Caco-2 (cell line): ENCODE measurements around the gene ZNF646. TPM values are rescaled to one million over a fixed set of nuclear protein-coding genes. Genes with fewer than 3 reads are reported as not detected.
A peak's percentile ranks its signal among the peaks of the same experiment; 100 is the strongest.

Source experiments
- BruUV-seq: library from RNA; stranded (reverse); fragments of 400-500 nt; replicated peaks from 2 replicates; lab custom pipeline; 2021; lab: Mats Ljungman, UMichigan
- CTCF ChIA-PET: fragments of 300-600 bp; sonication (Branson Sonifier 250); formaldehyde crosslinking; loops from one replicate; lab custom pipeline; 2022; ENCODE audit warnings: antibody characterized with exemption; lab: Charles Lee
- POLR2A ChIA-PET: fragments of 300-600 bp; sonication (Branson Sonifier 250); formaldehyde crosslinking; loops from one replicate; lab custom pipeline; 2022; ENCODE audit warnings: antibody characterized with exemption; lab: Charles Lee
- DNase-seq, 2 experiments: peaks; one replicate each; pipeline versions ENCODE4 v3.0.0 to v3.0.0-alpha.2; 2020 to 2022
- H3K27me3 ChIP-seq: replicated peaks from 2 replicates; pipeline ENCODE4 v1.6.0; 2011; ENCODE audit warnings: low read length; ENCODE audit not compliant: control insufficient read depth, insufficient read depth
- H3K36me3 ChIP-seq: 2 replicates; pipeline ENCODE4 v1.5.1; 2011; ENCODE audit warnings: low read length; ENCODE audit not compliant: control insufficient read depth, insufficient read depth
- H3K4me1 ChIP-seq: fragments of 250-450 bp; sonication (Bioruptor Pico); 2 replicates; pipeline ENCODE4 v1.5.1; 2020; ENCODE audit warnings: mild to moderate bottlenecking
- H3K4me3 ChIP-seq: 2 replicates; pipeline ENCODE4 v1.5.1; 2011; ENCODE audit warnings: low read depth, mild to moderate bottlenecking, control low read depth, low read length
- H3K9me3 ChIP-seq: fragments of 250-450 bp; sonication (Bioruptor Pico); 2 replicates; pipeline ENCODE4 v1.5.1; 2020; ENCODE audit warnings: mild to moderate bottlenecking, moderate library complexity
- H3K27ac Mint-ChIP-seq: one replicate; pipeline ENCODE4 v1.8.0; 2022; ENCODE audit warnings: mixed read lengths; ENCODE audit not compliant: unreplicated experiment
- H3K27me3 Mint-ChIP-seq: one replicate; pipeline ENCODE4 v1.8.0; 2022; ENCODE audit warnings: mixed read lengths; ENCODE audit not compliant: insufficient read depth, unreplicated experiment
- H3K36me3 Mint-ChIP-seq: one replicate; pipeline ENCODE4 v1.8.0; 2022; ENCODE audit warnings: mild to moderate bottlenecking, mixed read lengths; ENCODE audit not compliant: insufficient read depth, unreplicated experiment
- H3K4me1 Mint-ChIP-seq: one replicate; pipeline ENCODE4 v1.8.0; 2022; ENCODE audit warnings: low read depth, mixed read lengths; ENCODE audit not compliant: unreplicated experiment
- H3K4me3 Mint-ChIP-seq: one replicate; pipeline ENCODE4 v1.8.0; 2022; ENCODE audit warnings: mild to moderate bottlenecking, moderate library complexity, mixed read lengths; ENCODE audit not compliant: unreplicated experiment
- H3K9me3 Mint-ChIP-seq: one replicate; pipeline ENCODE4 v1.8.0; 2022; ENCODE audit warnings: mixed read lengths; ENCODE audit not compliant: unreplicated experiment
- intact Hi-C: fragments of 100-400 bp; cut with micrococcal nuclease; formaldehyde crosslinking; loops from one replicate; pipeline ENCODE4 v1.10.0; 2022; ENCODE audit not compliant: unreplicated experiment
- total RNA-seq: library from RNA; stranded (reverse); gene quantifications from 2 replicates; pipeline ENCODE4 v1.2.3, GENCODE V29; 2022
- TF ChIP-seq, protein P1 (sequence below), 2 experiments: fragments of 200-600 bp in 1 of 2; IDR thresholded peaks; 1 replicate in 1 of 2; 2 replicates in 1 of 2; pipeline versions ENCODE4 v1.5.1 to v1.8.0; 2011 to 2022; ENCODE audit warnings: antibody characterized with exemption in 1 of 2, control low read depth in 1 of 2, inconsistent platforms in 1 of 2, low read depth in 1 of 2, low read length in 1 of 2, mild to moderate bottlenecking in 1 of 2, moderate library complexity in 1 of 2; ENCODE audit not compliant: insufficient read depth in 1 of 2, severe bottlenecking in 1 of 2, unreplicated experiment in 1 of 2

Gene ZNF646
- total RNA-seq, 1 experiment from 2014 or later, result 17.2 TPM

DNA sequence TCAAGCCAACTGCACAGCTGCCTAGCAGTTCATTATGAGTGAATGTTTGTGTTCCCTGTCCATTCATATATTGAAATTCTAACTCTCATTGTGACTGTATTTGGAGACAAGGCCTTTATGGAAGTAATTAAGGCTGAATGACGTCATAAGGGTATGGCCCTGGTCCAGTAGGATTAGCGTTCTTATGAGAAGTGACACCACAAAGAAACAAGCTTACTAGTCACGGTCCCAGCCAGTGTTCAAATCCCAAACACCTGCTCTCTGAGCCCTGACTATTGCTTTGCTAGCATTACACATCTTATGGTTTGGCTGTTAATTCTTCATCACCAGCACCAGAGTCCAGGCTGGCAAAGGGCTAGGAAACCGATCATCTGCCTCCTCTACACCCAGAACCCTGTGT is 2.4 kb upstream of the ZNF646 start:
- no peaks in the 10 kb centered on the region for H3K36me3 Mint-ChIP-seq
- peaks cover 9% of the 10 kb centered on the region; the same call in 1 of the 2 replicates for H3K4me1 ChIP-seq
- TF ChIP-seq, protein P1, sequence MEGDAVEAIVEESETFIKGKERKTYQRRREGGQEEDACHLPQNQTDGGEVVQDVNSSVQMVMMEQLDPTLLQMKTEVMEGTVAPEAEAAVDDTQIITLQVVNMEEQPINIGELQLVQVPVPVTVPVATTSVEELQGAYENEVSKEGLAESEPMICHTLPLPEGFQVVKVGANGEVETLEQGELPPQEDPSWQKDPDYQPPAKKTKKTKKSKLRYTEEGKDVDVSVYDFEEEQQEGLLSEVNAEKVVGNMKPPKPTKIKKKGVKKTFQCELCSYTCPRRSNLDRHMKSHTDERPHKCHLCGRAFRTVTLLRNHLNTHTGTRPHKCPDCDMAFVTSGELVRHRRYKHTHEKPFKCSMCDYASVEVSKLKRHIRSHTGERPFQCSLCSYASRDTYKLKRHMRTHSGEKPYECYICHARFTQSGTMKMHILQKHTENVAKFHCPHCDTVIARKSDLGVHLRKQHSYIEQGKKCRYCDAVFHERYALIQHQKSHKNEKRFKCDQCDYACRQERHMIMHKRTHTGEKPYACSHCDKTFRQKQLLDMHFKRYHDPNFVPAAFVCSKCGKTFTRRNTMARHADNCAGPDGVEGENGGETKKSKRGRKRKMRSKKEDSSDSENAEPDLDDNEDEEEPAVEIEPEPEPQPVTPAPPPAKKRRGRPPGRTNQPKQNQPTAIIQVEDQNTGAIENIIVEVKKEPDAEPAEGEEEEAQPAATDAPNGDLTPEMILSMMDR (IDR thresholded peaks at IDR 0.05; ENCODE audit: insufficient read depth in 1 of 2, low read depth in 1 of 2, low read length in 1 of 2, severe bottlenecking in 1 of 2, unreplicated experiment in 1 of 2), result no peak
- peak overlapping the region; percentile 84 for H3K4me3 Mint-ChIP-seq
- BruUV-seq, result no TSS peak
- H3K9me3 Mint-ChIP-seq, result no peaks in the 10 kb centered on the region
- ChIA-PET POLR2A (interaction anchor here (1.2 kb wide), 1 partner anchor 46 kb away, joined by 5 read pairs; the partner anchor contains the start of gene KAT8), CTCF (no interaction called here)
- peak overlapping the region; percentile 79 for H3K4me3 ChIP-seq
- no peaks in the 10 kb centered on the region for H3K27me3 Mint-ChIP-seq
- H3K36me3 ChIP-seq, result no peaks in the 10 kb centered on the region
- no peaks in the 10 kb centered on the region for H3K9me3 ChIP-seq
- no peak for DNase-seq
- intact Hi-C loops, result no loop called here
- peaks cover 7% of the 10 kb centered on the region for H3K4me1 Mint-ChIP-seq
- no peaks in the 10 kb centered on the region for H3K27me3 ChIP-seq
- no peak overlapping the region for H3K27ac Mint-ChIP-seq

DNA sequence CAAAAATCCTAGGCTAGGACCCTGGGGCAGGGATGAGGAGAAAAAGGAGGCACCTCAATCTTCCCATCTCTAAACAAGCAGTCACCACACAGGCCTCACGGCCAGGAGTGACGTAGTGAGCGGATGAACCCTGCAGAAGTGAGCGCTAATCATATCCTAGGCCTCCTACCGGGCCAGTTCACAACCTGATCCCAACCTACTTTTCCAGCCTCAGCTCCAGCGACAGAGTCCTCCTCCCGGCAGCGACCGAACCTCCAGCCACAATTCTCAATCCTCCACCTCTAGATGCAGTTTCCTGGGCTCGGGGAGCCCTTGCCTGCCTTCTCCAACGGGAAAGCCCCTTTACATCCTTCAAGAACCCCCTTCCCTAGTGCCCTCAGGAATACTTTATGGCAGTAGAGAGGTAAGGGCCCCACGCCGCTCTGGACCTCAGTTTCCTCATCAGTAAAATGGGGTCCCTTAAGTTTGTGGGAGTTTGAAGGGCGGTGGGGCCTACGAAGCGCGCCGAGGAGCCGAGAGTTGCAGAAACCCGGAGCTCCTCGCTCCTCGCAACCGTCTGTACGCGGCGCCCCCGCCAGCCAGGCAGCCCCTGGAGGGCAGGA is 1.6 kb upstream of the ZNF646 start:
- Histone ChIP-seq H3K27me3 (no peaks in the 10 kb centered on the region), H3K4me1 (peaks cover 9% of the 10 kb centered on the region; the same call in 1 of the 2 replicates), H3K9me3 (no peaks in the 10 kb centered on the region), H3K4me3 (peak overlapping the region; percentile 79), H3K36me3 (no peaks in the 10 kb centered on the region; the same call in 1 of the 2 replicates)
- no peaks in the 10 kb centered on the region for H3K36me3 Mint-ChIP-seq
- BruUV-seq, result TSS peak; percentile 58
- intact Hi-C loops, result no loop called here
- ChIA-PET CTCF (interaction anchor here (0.6 kb wide), 1 partner anchor 69 kb away, joined by 3 read pairs; no protein-coding TSS in a partner anchor), POLR2A (interaction anchor here (1.2 to 2.2 kb wide), 2 partner anchors 45 to 69 kb away, joined by 5 to 22 read pairs; partner anchors contain the start of gene KAT8)
- no peaks in the 10 kb centered on the region for H3K27me3 Mint-ChIP-seq
- DNase-seq, result no peak
- H3K27ac Mint-ChIP-seq, result peak overlapping the region; percentile 58
- H3K9me3 Mint-ChIP-seq, result no peaks in the 10 kb centered on the region
- TF ChIP-seq, protein P1 (IDR thresholded peaks at IDR 0.05; ENCODE audit: insufficient read depth in 1 of 2, low read depth in 1 of 2, low read length in 1 of 2, severe bottlenecking in 1 of 2, unreplicated experiment in 1 of 2), result no peak
- peak overlapping the region; percentile 84 for H3K4me3 Mint-ChIP-seq
- peaks cover 7% of the 10 kb centered on the region for H3K4me1 Mint-ChIP-seq

DNA sequence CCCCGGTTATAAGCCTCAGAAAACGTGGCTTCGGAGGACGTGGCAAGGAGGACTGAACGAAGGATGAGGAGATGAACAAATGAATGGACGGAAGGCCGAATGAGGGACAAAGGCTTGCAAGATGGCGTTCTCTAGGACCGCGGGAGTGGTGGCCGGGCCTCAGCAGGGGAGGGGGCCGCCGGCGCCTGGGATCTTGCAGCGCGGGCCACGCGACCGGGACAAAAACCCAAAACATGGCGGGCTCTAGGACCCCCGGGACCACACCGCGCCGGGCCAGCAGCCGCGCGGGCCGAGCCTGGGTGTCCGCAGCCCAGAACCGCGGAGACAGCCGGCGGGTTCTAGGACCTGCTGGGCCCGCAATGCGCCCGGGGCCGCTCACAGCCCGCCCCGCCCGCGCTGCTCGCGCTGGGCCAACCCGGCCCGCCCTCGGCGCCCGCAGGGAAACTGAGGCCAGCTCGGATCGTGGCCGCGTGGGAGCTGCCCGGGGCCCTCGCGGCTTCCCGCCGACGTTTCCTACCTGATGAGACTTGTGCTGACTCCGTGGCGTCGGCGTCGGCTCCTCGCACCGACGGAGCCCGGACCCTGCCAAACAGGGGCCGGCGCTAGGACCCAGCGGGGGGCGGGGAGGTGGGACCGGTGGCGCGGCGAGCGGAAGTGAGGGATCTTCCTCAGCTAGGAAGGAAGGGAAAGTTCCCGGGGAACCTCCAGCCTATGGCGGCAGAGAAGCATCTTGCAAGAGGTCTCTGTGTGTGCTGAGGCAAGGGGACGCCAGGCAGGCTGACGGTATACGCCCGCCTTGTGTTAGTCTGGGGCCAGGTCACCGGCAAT is 866 bp upstream of the ZNF646 start:
- peaks cover 2% of the 10 kb centered on the region for H3K36me3 ChIP-seq
- peak overlapping the region; percentile 58 for H3K27ac Mint-ChIP-seq

More for the DNA sequence above, 866 bp upstream of the ZNF646 start:
- Mint-ChIP-seq H3K4me1 (peaks cover 7% of the 10 kb centered on the region), H3K27me3 (no peaks in the 10 kb centered on the region), H3K4me3 (peak overlapping the region; percentile 84), H3K36me3 (no peaks in the 10 kb centered on the region), H3K9me3 (no peaks in the 10 kb centered on the region)
- ChIA-PET POLR2A (interaction anchor here (0.6 to 2.2 kb wide), 10 partner anchors 40 to 800 kb away, joined by 3 to 34 read pairs (median 5); partner anchors contain the start of genes FUS, KAT8, PRSS8 and STX4), CTCF (interaction anchor here (0.6 to 2.0 kb wide), 7 partner anchors 20 to 385 kb away, joined by 3 to 14 read pairs (median 4); no protein-coding TSS in a partner anchor)
- H3K4me1 ChIP-seq, result peaks cover 9% of the 10 kb centered on the region; the same call in 1 of the 2 replicates
- peak; percentile 91 for DNase-seq
- TF ChIP-seq, protein P1 (IDR thresholded peaks at IDR 0.05; ENCODE audit: insufficient read depth in 1 of 2, low read depth in 1 of 2, low read length in 1 of 2, severe bottlenecking in 1 of 2, unreplicated experiment in 1 of 2), result no peak
- intact Hi-C loops, result no loop called here
- BruUV-seq, result no TSS peak
- no peaks in the 10 kb centered on the region for H3K27me3 ChIP-seq
- peak overlapping the region; percentile 79 for H3K4me3 ChIP-seq
- H3K9me3 ChIP-seq, result no peaks in the 10 kb centered on the region
